Measurements from ENCODE around the gene MIS18A. TPM values are rescaled to one million over a fixed set of nuclear protein-coding genes. Genes with fewer than 3 reads are reported as not detected.

Gene MIS18A
- total and polyA plus RNA-seq, 2 donors (not counting 1 experiment from before 2014, with no cell fraction given) = 4.0 to 7.6 TPM

DNA sequence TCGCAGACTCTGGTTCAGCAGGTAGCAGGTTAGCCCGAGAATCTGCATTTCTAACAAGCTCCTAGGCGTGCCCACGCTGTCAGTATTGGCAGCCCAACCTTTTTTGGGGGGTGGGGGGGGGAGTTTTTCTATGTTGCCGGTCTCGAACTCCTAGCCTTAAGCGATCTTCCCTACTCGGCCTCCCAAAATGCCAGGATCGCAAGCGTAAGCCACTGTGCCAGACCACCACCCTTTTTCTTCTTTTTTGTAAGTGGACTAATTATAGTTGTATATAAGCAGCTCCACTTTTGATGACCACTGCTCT is 480 bp upstream of the MIS18A start:
- H3K27ac ChIP-seq (ENCODE audit: insufficient read depth, low read length) = peak overlapping the region; percentile 79

DNA sequence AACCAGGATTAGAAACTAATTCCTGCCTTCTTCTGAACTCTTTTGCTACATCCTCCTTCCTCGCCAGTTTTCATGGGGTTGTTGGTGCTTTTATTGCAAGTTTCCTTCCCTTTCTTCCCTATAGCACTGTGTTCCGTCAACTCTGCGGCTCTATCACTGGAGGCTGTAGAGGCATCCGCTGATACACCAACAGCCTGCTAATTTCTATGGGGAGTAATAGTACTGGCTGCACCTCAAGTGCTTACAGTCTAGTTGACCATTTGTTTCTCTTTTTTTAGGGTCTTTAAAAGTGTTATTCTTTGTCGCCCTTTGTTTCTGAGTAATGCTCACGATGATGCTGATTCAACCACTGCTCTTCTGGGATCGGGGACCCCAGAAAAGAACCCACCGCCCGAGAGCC is 746 bp downstream of the MIS18A start:
- H3K27ac ChIP-seq (ENCODE audit: insufficient read depth, low read length) = peak overlapping the region; percentile 26
- no peaks in the 10 kb centered on the region for H3K36me3 ChIP-seq (ENCODE audit: control insufficient read depth, insufficient read depth, low read length)
- peak overlapping the region; percentile 47 for H2AFZ ChIP-seq (ENCODE audit: low read length)
- H3K4me3 ChIP-seq (replicated peaks in 1 of 4; ENCODE audit: control extremely low read depth in 1 of 4, insufficient read depth in 1 of 4, low read depth in 3 of 4, low read length in 4 of 4) = peak overlapping the region; percentile 67 to 90 (median 88)
- no peak for TF ChIP-seq EZH2 (IDR thresholded peaks at IDR 0.05; ENCODE audit: low read length, missing control alignments)
- TF ChIP-seq, protein P1, sequence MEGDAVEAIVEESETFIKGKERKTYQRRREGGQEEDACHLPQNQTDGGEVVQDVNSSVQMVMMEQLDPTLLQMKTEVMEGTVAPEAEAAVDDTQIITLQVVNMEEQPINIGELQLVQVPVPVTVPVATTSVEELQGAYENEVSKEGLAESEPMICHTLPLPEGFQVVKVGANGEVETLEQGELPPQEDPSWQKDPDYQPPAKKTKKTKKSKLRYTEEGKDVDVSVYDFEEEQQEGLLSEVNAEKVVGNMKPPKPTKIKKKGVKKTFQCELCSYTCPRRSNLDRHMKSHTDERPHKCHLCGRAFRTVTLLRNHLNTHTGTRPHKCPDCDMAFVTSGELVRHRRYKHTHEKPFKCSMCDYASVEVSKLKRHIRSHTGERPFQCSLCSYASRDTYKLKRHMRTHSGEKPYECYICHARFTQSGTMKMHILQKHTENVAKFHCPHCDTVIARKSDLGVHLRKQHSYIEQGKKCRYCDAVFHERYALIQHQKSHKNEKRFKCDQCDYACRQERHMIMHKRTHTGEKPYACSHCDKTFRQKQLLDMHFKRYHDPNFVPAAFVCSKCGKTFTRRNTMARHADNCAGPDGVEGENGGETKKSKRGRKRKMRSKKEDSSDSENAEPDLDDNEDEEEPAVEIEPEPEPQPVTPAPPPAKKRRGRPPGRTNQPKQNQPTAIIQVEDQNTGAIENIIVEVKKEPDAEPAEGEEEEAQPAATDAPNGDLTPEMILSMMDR (conservative IDR thresholded peaks at IDR 0.05 in 1 of 2, IDR thresholded peaks at IDR 0.05 in 1 of 2; ENCODE audit: low read depth in 1 of 2, low read length in 2 of 2) = no peak
- peaks cover 14% of the 10 kb centered on the region for H3K79me2 ChIP-seq (ENCODE audit: control insufficient read depth, insufficient read depth, low read length)
- no peaks in the 10 kb centered on the region for H3K27me3 ChIP-seq (ENCODE audit: control insufficient read depth, insufficient read depth, low read length)
- peaks cover 4% of the 10 kb centered on the region for H3K4me1 ChIP-seq (ENCODE audit: control insufficient read depth, extremely low read depth, insufficient read depth, low read length)
- DNase-seq (ENCODE audit: low read depth in 2 of 2) = no peak
- peak overlapping the region; percentile 96 for H3K4me2 ChIP-seq (ENCODE audit: extremely low read depth, insufficient read depth, low read length)
- H3K9me3 ChIP-seq (ENCODE audit: control insufficient read depth, insufficient read depth, low read depth, low read length) = no peaks in the 10 kb centered on the region
- H4K20me1 ChIP-seq (ENCODE audit: control insufficient read depth, extremely low read depth, insufficient read depth, low read length) = no peaks in the 10 kb centered on the region
- peak overlapping the region; percentile 76 for H3K9ac ChIP-seq (ENCODE audit: insufficient read depth, low read length)

More for the DNA sequence above, 480 bp upstream of the MIS18A start:
- no peak for DNase-seq (ENCODE audit: low read depth in 2 of 2)
- H3K9ac ChIP-seq (ENCODE audit: insufficient read depth, low read length) = peak overlapping the region; percentile 73
- H3K79me2 ChIP-seq (ENCODE audit: control insufficient read depth, insufficient read depth, low read length) = peaks cover 14% of the 10 kb centered on the region
- H3K4me2 ChIP-seq (ENCODE audit: extremely low read depth, insufficient read depth, low read length) = peak overlapping the region; percentile 99
- H3K36me3 ChIP-seq (ENCODE audit: control insufficient read depth, insufficient read depth, low read length) = no peaks in the 10 kb centered on the region
- TF ChIP-seq EZH2 (IDR thresholded peaks at IDR 0.05; ENCODE audit: low read length, missing control alignments) = no peak
- TF ChIP-seq, protein P1 (conservative IDR thresholded peaks at IDR 0.05 in 1 of 2, IDR thresholded peaks at IDR 0.05 in 1 of 2; ENCODE audit: low read depth in 1 of 2, low read length in 2 of 2) = no peak
- peaks cover 4% of the 10 kb centered on the region for H3K4me1 ChIP-seq (ENCODE audit: control insufficient read depth, extremely low read depth, insufficient read depth, low read length)
- no peaks in the 10 kb centered on the region for H4K20me1 ChIP-seq (ENCODE audit: control insufficient read depth, extremely low read depth, insufficient read depth, low read length)
- peak overlapping the region; percentile 98 for H2AFZ ChIP-seq (ENCODE audit: low read length)
- H3K27me3 ChIP-seq (ENCODE audit: control insufficient read depth, insufficient read depth, low read length) = no peaks in the 10 kb centered on the region
- H3K9me3 ChIP-seq (ENCODE audit: control insufficient read depth, insufficient read depth, low read depth, low read length) = no peaks in the 10 kb centered on the region
- H3K4me3 ChIP-seq (replicated peaks in 1 of 4; ENCODE audit: control extremely low read depth in 1 of 4, insufficient read depth in 1 of 4, low read depth in 3 of 4, low read length in 4 of 4) = peak overlapping the region; percentile 67 to 90 (median 89)

DNA sequence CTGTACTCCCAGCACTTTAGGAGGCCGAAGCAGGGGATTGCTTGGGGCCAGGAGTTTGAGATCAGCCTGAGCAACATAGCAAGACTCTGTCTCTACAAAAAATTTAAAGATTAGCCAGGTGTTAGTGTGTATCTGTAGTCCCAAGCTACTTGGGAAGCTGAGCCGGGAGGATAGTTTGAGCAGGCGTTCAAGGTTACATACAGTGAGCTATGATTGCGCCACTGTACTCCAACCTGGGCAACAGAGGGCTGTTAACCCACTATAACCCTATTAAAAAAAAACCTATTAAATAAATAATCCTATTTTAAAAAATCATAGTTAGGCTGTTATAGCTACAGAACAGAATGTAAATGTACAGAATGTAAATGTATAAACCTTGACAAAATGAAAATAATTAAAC is 2.2 kb downstream of the MIS18A start:
- Histone ChIP-seq H3K4me2 (ENCODE audit: extremely low read depth, insufficient read depth, low read length) (no peak overlapping the region), H4K20me1 (ENCODE audit: control insufficient read depth, extremely low read depth, insufficient read depth, low read length) (no peaks in the 10 kb centered on the region), H3K27ac (ENCODE audit: insufficient read depth, low read length) (no peak overlapping the region), H3K4me1 (ENCODE audit: control insufficient read depth, extremely low read depth, insufficient read depth, low read length) (peaks cover 4% of the 10 kb centered on the region), H3K27me3 (ENCODE audit: control insufficient read depth, insufficient read depth, low read length) (no peaks in the 10 kb centered on the region), H3K9me3 (ENCODE audit: control insufficient read depth, insufficient read depth, low read depth, low read length) (no peaks in the 10 kb centered on the region), H3K4me3 (replicated peaks in 1 of 4; ENCODE audit: control extremely low read depth in 1 of 4, insufficient read depth in 1 of 4, low read depth in 3 of 4, low read length in 4 of 4) (no peak overlapping the region), H2AFZ (ENCODE audit: low read length) (no peak overlapping the region), H3K36me3 (ENCODE audit: control insufficient read depth, insufficient read depth, low read length) (no peaks in the 10 kb centered on the region), H3K9ac (ENCODE audit: insufficient read depth, low read length) (no peak overlapping the region), H3K79me2 (ENCODE audit: control insufficient read depth, insufficient read depth, low read length) (peaks cover 14% of the 10 kb centered on the region)
- TF ChIP-seq EZH2 (IDR thresholded peaks at IDR 0.05; ENCODE audit: low read length, missing control alignments) = no peak
- TF ChIP-seq, protein P1 (conservative IDR thresholded peaks at IDR 0.05 in 1 of 2, IDR thresholded peaks at IDR 0.05 in 1 of 2; ENCODE audit: low read depth in 1 of 2, low read length in 2 of 2) = no peak
- no peak for DNase-seq (ENCODE audit: low read depth in 2 of 2)

All from fibroblast of lung (primary cell).